ENCODE results near the gene S100PBP.
A peak's percentile ranks its signal among the peaks of the same experiment; 100 is the strongest.
"Not testable (repeated sequence)": the region's sequence is repeated elsewhere in the genome, so short reads cannot be mapped to it uniquely, and the experiment has no call there.

S100PBP gene

GRCh38 chr1:32895325-32896215, 78.1 kb downstream of the S100PBP start:
- intact Hi-C loops (cut with DNase I), result no loop called here
- DNase-seq, result peak in 2 of 10 donors; percentile 48 to 73

GRCh38 chr1:32896451-32896850, 79.0 kb downstream of the S100PBP start:
- intact Hi-C loops (cut with DNase I), result no loop called here

GRCh38 chr1:32897082-32898049, 79.9 kb downstream of the S100PBP start:
- intact Hi-C loops (cut with DNase I), result no loop called here
- peak in 2 of 10 donors; percentile 40 to 67 for DNase-seq

More at GRCh38 chr1:32896451-32896850, 79.0 kb downstream of the S100PBP start:
- peak in 2 of 10 donors; percentile 37 to 69 for DNase-seq

GRCh38 chr1:32898056-32898455, 80.6 kb downstream of the S100PBP start:
- peak in 2 of 10 donors; percentile 37 to 74 for DNase-seq
- intact Hi-C loops (cut with DNase I), result no loop called here

- peak in 2 of 10 donors; percentile 31 to 62 for DNase-seq
- intact Hi-C loops (cut with DNase I), result no loop called here
Measured at GRCh38 chr1:32898958-32899357, 81.5 kb downstream of the S100PBP start.

- DNase-seq, result peak in 2 of 10 donors; percentile 32 to 66
Measured at GRCh38 chr1:32899586-32900296, 82.3 kb downstream of the S100PBP start.

GRCh38 chr1:32900371-32900955, 83.0 kb downstream of the S100PBP start:
- peak in 2 of 10 donors; percentile 67 to 80 for DNase-seq
- intact Hi-C loops (cut with DNase I), result no loop called here

More at GRCh38 chr1:32899586-32900296, 82.3 kb downstream of the S100PBP start:
- intact Hi-C loops (cut with DNase I), result no loop called here

GRCh38 chr1:32900956-32901822, 83.7 kb downstream of the S100PBP start, which contains the start of gene TMEM54:
Gene TMEM54, minus strand, starts transcription at chr1:32901389. Its CDS starts 151 bp downstream, at chr1:32901238.
- intact Hi-C loops (cut with DNase I), result no loop called here
- peak in 3 of 10 donors; percentile 72 to 90 (median 80) for DNase-seq

- no peak for DNase-seq
- intact Hi-C loops (cut with DNase I), result no loop called here
Measured at GRCh38 chr1:32901823-32902534, 84.5 kb downstream of the S100PBP start.

- intact Hi-C loops (cut with DNase I), result no loop called here
- peak in 1 of 10 donors; percentile 50 for DNase-seq
Measured at GRCh38 chr1:32902535-32902920, 85.1 kb downstream of the S100PBP start.

- intact Hi-C loops (cut with DNase I), result no loop called here
- DNase-seq, result peak in 1 of 10 donors; percentile 37
Measured at GRCh38 chr1:32903991-32904785, 86.7 kb downstream of the S100PBP start.

- no peak for DNase-seq
- intact Hi-C loops (cut with DNase I), result no loop called here
Measured at GRCh38 chr1:32904797-32905196, 87.3 kb downstream of the S100PBP start.

- intact Hi-C loops (cut with DNase I); DNase-seq: not testable (repeated sequence)
Measured at GRCh38 chr1:32905588-32905987, 88.1 kb downstream of the S100PBP start.

- no peak for DNase-seq
- intact Hi-C loops (cut with DNase I), result no loop called here
Measured at GRCh38 chr1:32906654-32907053, 89.2 kb downstream of the S100PBP start.

- intact Hi-C loops (cut with DNase I), result no loop called here
- DNase-seq, result no peak
Measured at GRCh38 chr1:32907435-32907834, 90.0 kb downstream of the S100PBP start.
